Prostate gland (tissue), 2 donors: ENCODE results near the gene CDH24. TPM values are rescaled to one million over a fixed set of nuclear protein-coding genes. Genes with fewer than 3 reads are reported as not detected.
A peak's percentile ranks its signal among the peaks of the same experiment; 100 is the strongest.

Source experiments
- DNase-seq: peaks from one replicate; pipeline ENCODE4 v3.0.0-alpha.2; 2019; ENCODE audit warnings: low spot score
- H3K27ac ChIP-seq, 2 donors: fragments of 200-600 bp; sonication (generic); 2 replicates each; pipeline ENCODE4 v1.5.1; 2017 to 2019
- H3K27me3 ChIP-seq: fragments of 200-600 bp; sonication (generic); replicated peaks from 2 replicates; pipeline ENCODE4 v1.5.1; 2019; ENCODE audit not compliant: insufficient read depth
- H3K36me3 ChIP-seq, 2 donors: fragments of 200-600 bp; sonication (generic); 1 replicate in 1 of 2; 2 replicates in 1 of 2; pipeline versions ENCODE4 v1.5.1 to v1.8.1; 2017 to 2019
- H3K4me1 ChIP-seq: fragments of 200-600 bp; sonication (generic); replicated peaks from 2 replicates; pipeline ENCODE4 v1.5.1; 2019
- H3K4me3 ChIP-seq, 2 donors: fragments of 200-600 bp; sonication (generic); 2 replicates each; pipeline ENCODE4 v1.5.1; 2017 to 2019
- H3K9me3 ChIP-seq: fragments of 200-600 bp; sonication (generic); 2 replicates; pipeline ENCODE4 v1.5.1; 2017
- CTCF ChIP-seq, 4 experiments: fragments of 200-600 bp in 2 of 4; fragments of 450-650 bp in 2 of 4; sonication (generic) in 2 of 4; IDR thresholded peaks; 1 replicate in 3 of 4; 2 replicates in 1 of 4; pipeline ENCODE4 v1.5.1; 2016 to 2019; ENCODE audit warnings: antibody characterized with exemption in 4 of 4, mild to moderate bottlenecking in 2 of 4, moderate library complexity in 2 of 4
- POLR2A ChIP-seq: fragments of 450-650 bp; IDR thresholded peaks from one replicate; pipeline ENCODE4 v1.6.1; 2016; ENCODE audit warnings: antibody characterized with exemption, mild to moderate bottlenecking
- POLR2AphosphoS5 ChIP-seq: sonication (generic); formaldehyde crosslinking; IDR thresholded peaks from one replicate; pipeline ENCODE4 v1.6.1; 2017; ENCODE audit warnings: antibody characterized with exemption
- WGBS: methylation state at CpG from one replicate; pipeline ENCODE4 v1.1.5; 2018; 5-methylcytosine and 5-hydroxymethylcytosine counted together
- intact Hi-C: fragments of 100-400 bp; cut with DNase I; formaldehyde crosslinking; loops from one replicate; pipeline ENCODE4 v1.14.2; 2022
- total RNA-seq, 2 donors: library from RNA; depleted of rRNA; stranded (reverse); fragments of >200 nt; gene quantifications; one replicate each; pipeline ENCODE4 v1.1.0, GENCODE V29; 2016

CDH24 gene
- total RNA-seq, 2 donors from 2014 or later, result 4.0 to 7.2 TPM

- Histone ChIP-seq H3K9me3 (no peaks in the 10 kb centered on the region), H3K4me3 (no peak overlapping the region), H3K27ac (no peak overlapping the region), H3K36me3 (peaks cover 0 to 8% of the 10 kb centered on the region in 2 donors), H3K27me3 (no peaks in the 10 kb centered on the region), H3K4me1 (peaks cover 5% of the 10 kb centered on the region)
- intact Hi-C loops, result no loop called here
- WGBS, result 83% methylated on average over 12 of the region's 12 CpGs
- TF ChIP-seq CTCF (IDR thresholded peaks at IDR 0.05) (no peak), POLR2A (no peak), POLR2AphosphoS5 (no peak)
- DNase-seq, result no peak
Observed at GRCh38 chr14:23091294-23092225, 34.2 kb upstream of the CDH24 start.

GRCh38 chr14:23090254-23090636, 32.9 kb upstream of the CDH24 start:
- intact Hi-C loops, result no loop called here
- TF ChIP-seq POLR2A (no peak), POLR2AphosphoS5 (peak; percentile 61), CTCF (IDR thresholded peaks at IDR 0.05) (no peak)
- Histone ChIP-seq H3K27me3 (no peaks in the 10 kb centered on the region), H3K4me3 (no peak overlapping the region), H3K9me3 (no peaks in the 10 kb centered on the region), H3K4me1 (peaks cover 5% of the 10 kb centered on the region), H3K27ac (no peak overlapping the region), H3K36me3 (peaks cover 0 to 8% of the 10 kb centered on the region in 2 donors)
- WGBS, result 65% methylated on average over 4 of the region's 4 CpGs
- no peak for DNase-seq

- TF ChIP-seq POLR2A (no peak), POLR2AphosphoS5 (no peak), CTCF (IDR thresholded peaks at IDR 0.05) (no peak)
- H3K36me3 ChIP-seq, result peaks cover 0 to 8% of the 10 kb centered on the region in 2 donors
- WGBS, result 84% methylated on average over 12 of the region's 12 CpGs
Observed at GRCh38 chr14:23089498-23090253, 32.4 kb upstream of the CDH24 start.

GRCh38 chr14:23086565-23086964, 29.2 kb upstream of the CDH24 start:
- H3K27me3 ChIP-seq, result no peaks in the 10 kb centered on the region
- intact Hi-C loops, result no loop called here
- H3K4me3 ChIP-seq, result no peak overlapping the region
- WGBS, result 87% methylated on average over 1 of the region's 1 CpG
- H3K27ac ChIP-seq, result no peak overlapping the region
- DNase-seq, result no peak
- H3K9me3 ChIP-seq, result no peaks in the 10 kb centered on the region
- H3K4me1 ChIP-seq, result no peaks in the 10 kb centered on the region
- no peak for TF ChIP-seq CTCF (IDR thresholded peaks at IDR 0.05)
- no peak for TF ChIP-seq POLR2AphosphoS5
- no peak for TF ChIP-seq POLR2A
- H3K36me3 ChIP-seq, result peaks cover 3 to 8% of the 10 kb centered on the region in 2 donors

More at GRCh38 chr14:23089498-23090253, 32.4 kb upstream of the CDH24 start:
- Histone ChIP-seq H3K4me1 (peaks cover 5% of the 10 kb centered on the region), H3K27me3 (no peaks in the 10 kb centered on the region), H3K9me3 (no peaks in the 10 kb centered on the region), H3K27ac (no peak overlapping the region), H3K4me3 (no peak overlapping the region)
- no peak for DNase-seq
- intact Hi-C loops, result no loop called here
